HEK293 (cell line): ENCODE results near the gene FUOM.

ENCODE experiments used
- CTCF ChIA-PET: fragments of 350-600 bp; formaldehyde crosslinking; extraction: SDS; loops from one replicate; lab custom pipeline; 2021; ENCODE audit warnings: antibody characterized with exemption; lab: Yijun Ruan, JAX
- POLR2A ChIA-PET: fragments of 300-600 bp; formaldehyde crosslinking; extraction: SDS; loops from one replicate; lab custom pipeline; 2020; ENCODE audit warnings: antibody characterized with exemption, inconsistent platforms; lab: Yijun Ruan, JAX
- H3K27ac ChIP-seq: fragments of 200-500 bp; sonication (Bioruptor generic); 2 replicates; pipeline ENCODE4 v1.5.1; 2014; ENCODE audit warnings: low read depth, low read length, control low read depth, inconsistent platforms; ENCODE audit errors: extremely low read depth
- H3K36me3 ChIP-seq, 2 experiments: fragments of 200-500 bp in 1 of 2; sonication (Bioruptor generic) in 1 of 2; 1 replicate in 1 of 2; 2 replicates in 1 of 2; pipeline ENCODE4 v1.5.1; 2014 to 2017; ENCODE audit warnings: inconsistent platforms in 2 of 2, low read length in 2 of 2; ENCODE audit not compliant: control insufficient read depth in 2 of 2, insufficient read depth in 1 of 2
- H3K4me1 ChIP-seq: fragments of 200-500 bp; sonication (Bioruptor generic); 2 replicates; pipeline ENCODE4 v1.5.1; 2014; ENCODE audit warnings: mild to moderate bottlenecking, low read length, inconsistent platforms; ENCODE audit not compliant: control insufficient read depth, insufficient read depth
- H3K4me3 ChIP-seq: 2 replicates; pipeline ENCODE4 v1.5.1; 2011; ENCODE audit warnings: low read depth, mild to moderate bottlenecking, control low read depth, low read length, moderate library complexity
- H3K9me3 ChIP-seq: fragments of 200-500 bp; sonication (Bioruptor generic); 2 replicates; pipeline ENCODE4 v1.5.1; 2014; ENCODE audit warnings: low read depth, low read length, inconsistent platforms; ENCODE audit not compliant: control insufficient read depth, insufficient read depth
- AEBP2 ChIP-seq: fragments of 450-650 bp; formaldehyde crosslinking; IDR thresholded peaks from 2 replicates; pipeline ENCODE4 v1.5.1; 2016; ENCODE audit warnings: missing biosample characterization, missing genetic modification characterization, borderline replicate concordance
- ATF2 ChIP-seq: fragments of 450-650 bp; formaldehyde crosslinking; IDR thresholded peaks from 2 replicates; pipeline ENCODE4 v1.5.1; 2016; ENCODE audit warnings: missing biosample characterization, missing genetic modification characterization, low read depth
- BCL11A ChIP-seq: fragments of 450-650 bp; formaldehyde crosslinking; IDR thresholded peaks from 2 replicates; pipeline ENCODE4 v1.5.1; 2016; ENCODE audit warnings: low read depth, missing biosample characterization, missing genetic modification characterization
- BCL6B ChIP-seq: fragments of 450-650 bp; formaldehyde crosslinking; IDR thresholded peaks from 2 replicates; pipeline ENCODE4 v1.5.1; 2017; ENCODE audit warnings: missing biosample characterization, missing genetic modification characterization
- KLF1 ChIP-seq: fragments of 450-650 bp; formaldehyde crosslinking; IDR thresholded peaks from 2 replicates; pipeline ENCODE4 v1.5.1; 2016; ENCODE audit warnings: missing biosample characterization, missing genetic modification characterization
- KLF8 ChIP-seq: fragments of 450-650 bp; formaldehyde crosslinking; IDR thresholded peaks from 2 replicates; pipeline ENCODE4 v1.5.1; 2016; ENCODE audit warnings: missing biosample characterization, missing genetic modification characterization
- KLF9 ChIP-seq: fragments of 450-650 bp; formaldehyde crosslinking; IDR thresholded peaks from 2 replicates; pipeline ENCODE4 v1.5.1; 2016; ENCODE audit warnings: missing biosample characterization, missing genetic modification characterization, low read depth
- SETDB1 ChIP-seq: IDR thresholded peaks from one replicate; pipeline ENCODE4 v1.6.1; 2017; ENCODE audit warnings: mild to moderate bottlenecking, low read length, moderate library complexity, mixed read lengths; ENCODE audit not compliant: insufficient read length
- ZEB2 ChIP-seq: fragments of 450-650 bp; formaldehyde crosslinking; IDR thresholded peaks from 2 replicates; pipeline ENCODE4 v1.5.1; 2016; ENCODE audit warnings: missing biosample characterization, missing genetic modification characterization
- ZFHX2 ChIP-seq: fragments of 450-650 bp; formaldehyde crosslinking; conservative IDR thresholded peaks from 2 replicates; pipeline ENCODE4 v1.5.1; 2016; ENCODE audit warnings: missing biosample characterization, missing genetic modification characterization
- ZNF157 ChIP-seq: fragments of 450-650 bp; formaldehyde crosslinking; IDR thresholded peaks from 2 replicates; pipeline ENCODE4 v1.5.1; 2016; ENCODE audit warnings: missing biosample characterization, missing genetic modification characterization
- ZNF221 ChIP-seq: fragments of 450-650 bp; formaldehyde crosslinking; IDR thresholded peaks from 2 replicates; pipeline ENCODE4 v1.5.1; 2017; ENCODE audit warnings: missing biosample characterization, missing genetic modification characterization, borderline replicate concordance
- ZNF248 ChIP-seq: fragments of 450-650 bp; formaldehyde crosslinking; IDR thresholded peaks from 2 replicates; pipeline ENCODE4 v1.5.1; 2017; ENCODE audit warnings: missing biosample characterization, missing genetic modification characterization
- ZNF274 ChIP-seq, 2 experiments: fragments of 200-500 bp in 1 of 2; fragments of 450-650 bp in 1 of 2; sonication (Bioruptor generic) in 1 of 2; formaldehyde crosslinking in 1 of 2; IDR thresholded peaks; 2 replicates each; pipeline versions ENCODE4 v1.5.1 to v1.6.1; 2014 to 2016; ENCODE audit warnings: borderline replicate concordance in 1 of 2, inconsistent platforms in 1 of 2, low read length in 1 of 2, missing biosample characterization in 1 of 2, missing genetic modification characterization in 1 of 2
- ZNF324 ChIP-seq: fragments of 450-650 bp; formaldehyde crosslinking; IDR thresholded peaks from 2 replicates; pipeline ENCODE4 v1.5.1; 2016; ENCODE audit warnings: missing biosample characterization, missing genetic modification characterization
- ZNF341 ChIP-seq: fragments of 450-650 bp; formaldehyde crosslinking; IDR thresholded peaks from 2 replicates; pipeline ENCODE4; 2016; ENCODE audit warnings: low read depth, missing biosample characterization, missing genetic modification characterization
- ZNF501 ChIP-seq: fragments of 450-650 bp; formaldehyde crosslinking; IDR thresholded peaks from 2 replicates; pipeline ENCODE4 v1.5.1; 2016; ENCODE audit warnings: missing biosample characterization, missing genetic modification characterization
- ZNF624 ChIP-seq: fragments of 450-650 bp; formaldehyde crosslinking; IDR thresholded peaks from 2 replicates; pipeline ENCODE4 v1.5.1; 2017; ENCODE audit warnings: missing biosample characterization, missing genetic modification characterization
- ZNF670 ChIP-seq: fragments of 450-650 bp; formaldehyde crosslinking; IDR thresholded peaks from 2 replicates; pipeline ENCODE4 v1.5.1; 2016; ENCODE audit warnings: missing biosample characterization, missing genetic modification characterization, low read depth
- ZNF704 ChIP-seq: fragments of 450-650 bp; formaldehyde crosslinking; IDR thresholded peaks from 2 replicates; pipeline ENCODE4 v1.5.1; 2016; ENCODE audit warnings: missing biosample characterization, missing genetic modification characterization
- ZNF792 ChIP-seq: fragments of 450-650 bp; formaldehyde crosslinking; IDR thresholded peaks from 2 replicates; pipeline ENCODE4 v1.5.1; 2016; ENCODE audit warnings: missing biosample characterization, missing genetic modification characterization
- TF ChIP-seq, protein P1 (sequence below): fragments of 450-650 bp; formaldehyde crosslinking; IDR thresholded peaks from 2 replicates; pipeline ENCODE4 v1.5.1; 2016; ENCODE audit warnings: missing biosample characterization, missing genetic modification characterization
- TF ChIP-seq, protein P2 (sequence below): fragments of 450-650 bp; formaldehyde crosslinking; IDR thresholded peaks from 2 replicates; pipeline ENCODE4 v1.5.1; 2017; ENCODE audit warnings: missing biosample characterization, missing genetic modification characterization
- TF ChIP-seq, protein P3 (sequence below): fragments of 450-650 bp; formaldehyde crosslinking; IDR thresholded peaks from 2 replicates; pipeline ENCODE4; 2016; ENCODE audit warnings: missing biosample characterization, missing genetic modification characterization
- TF ChIP-seq, protein P4 (sequence below): fragments of 450-650 bp; formaldehyde crosslinking; IDR thresholded peaks from 2 replicates; pipeline ENCODE4 v1.5.1; 2016; ENCODE audit warnings: missing biosample characterization, missing genetic modification characterization

The FUOM gene

GRCh38 chr10:133338080-133339071 lies 19.4 kb downstream of the FUOM start:
- TF ChIP-seq ZNF501 (tag by site-specific recombination) (no peak), KLF9 (tag by site-specific recombination) (peak; percentile 95), ZFHX2 (peak; percentile 37), AEBP2 (peak; percentile 3; the same call in 1 of the 2 replicates), ZEB2 (peak; percentile 91), SETDB1 (no peak), ZNF704 (tag by site-specific recombination) (no peak), ZNF341 (tag by site-specific recombination) (no peak), ZNF221 (tag by site-specific recombination) (no peak), ZNF670 (tag by site-specific recombination) (0 out of 2 replicates have a peak, but pooled peaks have one; percentile 58), ZNF274 (IDR thresholded peaks at IDR 0.05; ENCODE audit: low read length) (no peak), ZNF274 (tag by site-specific recombination; IDR thresholded peaks at IDR 0.05; ENCODE audit: borderline replicate concordance) (0 out of 2 replicates have a peak, but pooled peaks have one; percentile 56), ZNF157 (tag by site-specific recombination) (no peak), ZNF324 (tag by site-specific recombination) (no peak), KLF8 (tag by site-specific recombination) (peak; percentile 93), ATF2 (tag by site-specific recombination) (no peak), KLF1 (tag by site-specific recombination) (peak; percentile 83), ZNF624 (no peak), ZNF792 (tag by site-specific recombination) (no peak), BCL11A (tag by site-specific recombination) (no peak), ZNF248 (tag by site-specific recombination) (0 out of 2 replicates have a peak, but pooled peaks have one; percentile 9), BCL6B (tag by site-specific recombination) (0 out of 2 replicates have a peak, but pooled peaks have one; percentile 5)
- TF ChIP-seq, protein P1, sequence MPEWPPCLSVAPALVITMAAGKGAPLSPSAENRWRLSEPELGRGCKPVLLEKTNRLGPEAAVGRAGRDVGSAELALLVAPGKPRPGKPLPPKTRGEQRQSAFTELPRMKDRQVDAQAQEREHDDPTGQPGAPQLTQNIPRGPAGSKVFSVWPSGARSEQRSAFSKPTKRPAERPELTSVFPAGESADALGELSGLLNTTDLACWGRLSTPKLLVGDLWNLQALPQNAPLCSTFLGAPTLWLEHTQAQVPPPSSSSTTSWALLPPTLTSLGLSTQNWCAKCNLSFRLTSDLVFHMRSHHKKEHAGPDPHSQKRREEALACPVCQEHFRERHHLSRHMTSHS (tag by site-specific recombination) = 0 out of 2 replicates have a peak, but pooled peaks have one; percentile 27
- TF ChIP-seq, protein P2, sequence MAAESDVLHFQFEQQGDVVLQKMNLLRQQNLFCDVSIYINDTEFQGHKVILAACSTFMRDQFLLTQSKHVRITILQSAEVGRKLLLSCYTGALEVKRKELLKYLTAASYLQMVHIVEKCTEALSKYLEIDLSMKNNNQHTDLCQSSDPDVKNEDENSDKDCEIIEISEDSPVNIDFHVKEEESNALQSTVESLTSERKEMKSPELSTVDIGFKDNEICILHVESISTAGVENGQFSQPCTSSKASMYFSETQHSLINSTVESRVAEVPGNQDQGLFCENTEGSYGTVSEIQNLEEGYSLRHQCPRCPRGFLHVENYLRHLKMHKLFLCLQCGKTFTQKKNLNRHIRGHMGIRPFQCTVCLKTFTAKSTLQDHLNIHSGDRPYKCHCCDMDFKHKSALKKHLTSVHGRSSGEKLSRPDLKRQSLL (tag by site-specific recombination) = no peak
- TF ChIP-seq, protein P3, sequence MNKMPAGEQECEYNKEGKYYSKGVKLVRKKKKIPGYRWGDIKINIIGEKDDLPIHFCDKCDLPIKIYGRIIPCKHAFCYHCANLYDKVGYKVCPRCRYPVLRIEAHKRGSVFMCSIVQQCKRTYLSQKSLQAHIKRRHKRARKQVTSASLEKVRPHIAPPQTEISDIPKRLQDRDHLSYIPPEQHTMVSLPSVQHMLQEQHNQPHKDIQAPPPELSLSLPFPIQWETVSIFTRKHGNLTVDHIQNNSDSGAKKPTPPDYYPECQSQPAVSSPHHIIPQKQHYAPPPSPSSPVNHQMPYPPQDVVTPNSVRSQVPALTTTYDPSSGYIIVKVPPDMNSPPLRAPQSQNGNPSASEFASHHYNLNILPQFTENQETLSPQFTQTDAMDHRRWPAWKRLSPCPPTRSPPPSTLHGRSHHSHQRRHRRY = 0 out of 2 replicates have a peak, but pooled peaks have one; percentile 28
- TF ChIP-seq, protein P4, sequence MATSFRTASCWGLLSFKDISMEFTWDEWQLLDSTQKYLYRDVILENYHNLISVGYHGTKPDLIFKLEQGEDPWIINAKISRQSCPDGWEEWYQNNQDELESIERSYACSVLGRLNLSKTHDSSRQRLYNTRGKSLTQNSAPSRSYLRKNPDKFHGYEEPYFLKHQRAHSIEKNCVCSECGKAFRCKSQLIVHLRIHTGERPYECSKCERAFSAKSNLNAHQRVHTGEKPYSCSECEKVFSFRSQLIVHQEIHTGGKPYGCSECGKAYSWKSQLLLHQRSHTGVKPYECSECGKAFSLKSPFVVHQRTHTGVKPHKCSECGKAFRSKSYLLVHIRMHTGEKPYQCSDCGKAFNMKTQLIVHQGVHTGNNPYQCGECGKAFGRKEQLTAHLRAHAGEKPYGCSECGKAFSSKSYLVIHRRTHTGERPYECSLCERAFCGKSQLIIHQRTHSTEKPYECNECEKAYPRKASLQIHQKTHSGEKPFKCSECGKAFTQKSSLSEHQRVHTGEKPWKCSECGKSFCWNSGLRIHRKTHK (tag by site-specific recombination) = 0 out of 2 replicates have a peak, but pooled peaks have one; percentile 12
- CTCF ChIA-PET = no interaction called here
- H3K9me3 ChIP-seq = no peaks in the 10 kb centered on the region

More at GRCh38 chr10:133338080-133339071, 19.4 kb downstream of the FUOM start:
- POLR2A ChIA-PET = no interaction called here
- Histone ChIP-seq H3K4me1 (peaks cover 2% of the 10 kb centered on the region; the same call in 1 of the 2 replicates), H3K27ac (no peak overlapping the region), H3K36me3 (no peaks in the 10 kb centered on the region), H3K4me3 (no peak overlapping the region)
